Measurements from ENCODE around the gene TSPAN31. TPM values are rescaled to one million over a fixed set of nuclear protein-coding genes. Genes with fewer than 3 reads are reported as not detected.

The TSPAN31 gene
- polyA plus RNA-seq, 3 donors from 2014 or later = 62.1 to 103 (median 72.6) TPM

GRCh38 chr12:57735198-57735855 is 9.5 kb upstream of the TSPAN31 start:
- peak overlapping the region in 4 of 6 donors; percentile 66 to 78 (median 71) for H3K27ac Mint-ChIP-seq
- peaks cover 10 to 37% (median 22%) of the 10 kb centered on the region in 3 donors for H3K36me3 Mint-ChIP-seq
- H3K4me1 Mint-ChIP-seq = peaks cover 24 to 31% of the 10 kb centered on the region in 2 donors
- H3K27me3 Mint-ChIP-seq (ENCODE audit: low read depth in 3 of 3) = peaks cover 0 to 5% (median 0%) of the 10 kb centered on the region in 3 donors
- no peak for DNase-seq
- H3K9me3 Mint-ChIP-seq = no peaks in the 10 kb centered on the region
- no peak overlapping the region for H3K4me3 Mint-ChIP-seq

DNA sequence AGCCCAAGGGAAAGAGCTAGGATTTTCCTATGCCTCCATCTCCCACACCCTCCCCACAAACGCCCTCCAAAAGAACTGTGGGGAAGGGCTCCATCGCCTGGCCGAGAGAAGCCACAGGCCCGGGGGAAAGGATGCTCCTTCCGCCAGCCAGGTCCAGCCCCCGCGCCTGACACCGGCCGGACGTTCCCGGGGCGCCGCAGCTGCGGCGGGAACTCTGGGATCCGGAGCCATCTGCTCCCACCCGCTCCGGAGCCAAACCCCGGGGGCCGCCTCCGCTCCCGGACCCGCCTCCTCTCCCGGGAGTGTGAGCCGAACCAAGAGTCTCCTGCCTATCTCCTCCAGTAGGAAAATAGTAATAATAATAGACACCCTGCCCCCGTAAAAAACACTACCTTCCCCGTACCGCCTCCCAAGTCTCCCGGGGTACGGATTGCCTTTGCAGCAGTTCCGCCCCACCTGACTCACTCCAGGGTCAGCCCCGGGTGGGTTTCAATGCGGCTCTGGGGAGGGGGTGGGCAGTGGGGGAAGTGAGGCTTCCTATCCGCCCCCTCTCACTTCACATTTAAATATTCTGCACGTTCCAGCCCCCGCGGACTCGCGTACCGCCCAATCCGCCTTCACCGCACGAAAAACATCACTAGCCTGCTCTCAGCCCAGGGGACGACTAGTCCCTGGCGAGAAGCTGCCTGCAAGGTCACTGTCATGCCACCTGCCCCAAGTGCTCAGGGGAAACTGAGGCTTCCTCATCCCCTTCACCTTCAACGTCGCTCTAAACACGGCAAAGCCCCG is 8.7 kb upstream of the TSPAN31 start:
- DNase-seq = no peak
- H3K27me3 Mint-ChIP-seq (ENCODE audit: low read depth in 3 of 3) = peaks cover 6 to 10% (median 7%) of the 10 kb centered on the region in 3 donors
- peak overlapping the region in 5 of 6 donors; percentile 10 to 79 (median 56) for H3K27ac Mint-ChIP-seq
- H3K4me3 Mint-ChIP-seq = no peak overlapping the region
- H3K36me3 Mint-ChIP-seq = peaks cover 8 to 31% (median 20%) of the 10 kb centered on the region in 3 donors
- H3K4me1 Mint-ChIP-seq = peaks cover 31 to 39% of the 10 kb centered on the region in 2 donors
- no peaks in the 10 kb centered on the region for H3K9me3 Mint-ChIP-seq

DNA sequence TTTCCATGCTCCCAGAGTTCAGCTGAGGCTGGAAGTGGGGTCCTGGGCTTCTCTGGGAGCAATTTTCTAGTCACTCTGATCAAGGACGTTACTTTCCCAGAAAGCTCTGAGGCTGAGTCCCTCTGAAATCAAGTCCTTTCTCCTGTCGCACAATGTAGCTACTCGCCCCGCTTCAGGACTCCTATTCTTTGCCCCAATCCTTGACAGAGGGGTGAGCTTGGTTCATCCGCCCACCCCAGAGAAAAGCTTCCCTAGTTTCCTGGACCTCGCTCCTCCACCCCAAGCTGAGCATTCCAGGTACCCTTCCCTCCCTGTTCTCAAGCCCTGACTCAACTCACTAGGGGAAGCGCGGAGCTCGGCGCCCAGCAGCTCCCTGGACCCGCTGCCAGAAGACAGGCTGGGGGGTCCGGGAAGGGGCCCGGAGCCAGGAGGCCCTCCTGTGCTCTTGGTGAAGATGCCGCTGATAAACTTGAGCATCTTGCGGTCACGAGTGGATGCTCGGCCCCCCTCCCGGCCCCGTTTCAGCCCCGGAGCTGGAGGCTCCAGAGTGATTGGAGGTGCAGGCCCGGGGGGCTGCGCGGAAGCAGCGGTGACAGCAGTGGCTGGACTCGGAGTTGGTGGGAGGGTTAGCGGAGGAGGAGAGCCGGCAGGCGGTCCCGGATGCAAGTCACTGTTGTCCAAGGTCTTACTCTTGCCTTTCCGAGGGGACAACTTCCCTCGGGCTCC is 7.9 kb upstream of the TSPAN31 start:
- Mint-ChIP-seq H3K9me3 (no peaks in the 10 kb centered on the region), H3K4me3 (no peak overlapping the region), H3K27me3 (ENCODE audit: low read depth in 3 of 3) (peaks cover 10 to 12% (median 11%) of the 10 kb centered on the region in 3 donors), H3K4me1 (peaks cover 38 to 47% of the 10 kb centered on the region in 2 donors), H3K27ac (peak overlapping the region in 3 of 6 donors; percentile 10 to 64 (median 56)), H3K36me3 (peaks cover 4 to 23% (median 15%) of the 10 kb centered on the region in 3 donors)
- DNase-seq = no peak

DNA sequence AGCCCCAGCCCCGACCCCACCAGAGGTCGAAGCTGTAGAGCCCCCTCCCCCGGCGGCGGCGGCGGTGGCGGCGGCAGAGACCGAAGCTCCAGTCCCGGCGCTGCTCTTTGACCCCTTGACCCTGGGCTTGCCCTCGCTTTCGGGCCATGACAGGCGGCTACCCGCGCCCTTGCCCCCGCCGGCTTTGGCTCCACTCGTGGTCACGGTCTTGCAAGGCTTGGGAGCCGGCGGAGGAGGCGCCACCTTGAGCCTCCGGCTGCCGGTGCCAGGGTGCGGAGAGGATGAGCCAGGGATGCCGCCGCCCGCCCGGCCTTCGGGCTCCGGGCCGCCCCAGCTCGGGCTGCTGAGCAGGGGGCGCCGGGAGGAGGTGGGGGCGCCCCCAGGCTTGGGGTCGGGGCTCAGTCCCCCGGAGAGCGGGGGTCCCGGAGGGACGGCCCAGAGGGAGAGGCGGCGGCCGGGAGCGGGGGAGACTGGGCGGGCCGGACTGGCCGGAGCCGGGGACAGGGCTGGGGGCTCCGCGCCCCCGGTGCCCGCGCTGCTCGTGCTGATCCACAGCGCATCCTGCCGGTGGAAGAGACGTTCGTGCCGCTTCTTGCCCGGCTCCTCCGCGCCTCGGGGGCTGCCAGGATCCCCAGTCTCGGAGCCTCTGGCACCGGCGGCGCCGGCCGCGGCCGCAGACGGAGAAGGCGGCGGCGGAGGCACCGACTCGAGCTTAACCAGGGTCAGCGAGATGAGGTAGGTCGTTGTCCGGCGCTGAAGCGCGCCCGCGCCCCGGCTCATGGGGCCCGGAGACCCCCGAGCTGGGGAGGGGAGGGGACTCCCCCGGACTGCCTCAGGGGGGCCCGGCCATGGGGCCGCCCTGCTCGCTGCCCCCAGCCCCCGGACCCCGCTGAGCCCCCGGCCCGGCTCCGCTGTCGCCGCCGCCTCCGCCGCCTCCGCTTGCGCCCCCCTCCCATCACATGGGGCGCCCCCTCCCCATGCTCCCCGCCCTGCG is 7.1 kb upstream of the TSPAN31 start:
- H3K4me3 Mint-ChIP-seq = no peak overlapping the region
- peaks cover 47 to 55% of the 10 kb centered on the region in 2 donors for H3K4me1 Mint-ChIP-seq
- DNase-seq = no peak
- peaks cover 4 to 14% (median 12%) of the 10 kb centered on the region in 3 donors for H3K36me3 Mint-ChIP-seq
- no peak overlapping the region for H3K27ac Mint-ChIP-seq
- no peaks in the 10 kb centered on the region for H3K9me3 Mint-ChIP-seq
- peaks cover 11 to 16% (median 14%) of the 10 kb centered on the region in 3 donors for H3K27me3 Mint-ChIP-seq (ENCODE audit: low read depth in 3 of 3)

DNA sequence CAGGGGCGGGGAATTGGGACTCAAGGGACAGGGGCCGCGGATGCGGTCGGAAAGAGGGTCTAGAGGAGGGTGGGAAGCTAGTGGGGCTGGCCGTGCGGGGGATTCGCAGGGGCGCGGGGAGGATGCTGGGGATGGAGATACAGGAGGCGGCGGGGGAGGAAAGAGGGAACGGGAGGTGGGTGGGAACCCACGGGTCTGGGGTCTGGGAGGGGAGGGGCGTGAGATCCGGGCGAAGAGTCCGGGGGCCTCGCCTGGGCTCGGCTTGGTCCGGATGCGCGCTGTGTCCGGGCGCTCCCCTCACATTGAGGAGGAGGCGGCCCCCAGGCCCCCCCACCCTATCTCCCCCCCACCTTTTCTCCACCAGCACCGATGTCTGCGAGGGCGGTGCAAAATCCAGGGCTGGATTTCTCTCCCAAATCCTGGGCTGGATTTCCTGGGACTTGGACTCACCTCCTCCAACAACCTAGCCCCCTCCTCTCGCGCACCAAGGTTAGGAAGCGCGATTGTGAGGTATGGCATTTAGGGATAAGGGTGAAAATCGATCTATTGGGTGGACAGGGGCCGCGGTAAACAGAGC is 6.1 kb upstream of the TSPAN31 start, which contains the start of gene AGAP2:
Gene AGAP2 (minus strand): TSS at position 82 of the 577 bp plus-strand sequence. CDS start 496 bp downstream, outside the sequence.
- H3K4me1 Mint-ChIP-seq = peaks cover 49 to 58% of the 10 kb centered on the region in 2 donors

DNA sequence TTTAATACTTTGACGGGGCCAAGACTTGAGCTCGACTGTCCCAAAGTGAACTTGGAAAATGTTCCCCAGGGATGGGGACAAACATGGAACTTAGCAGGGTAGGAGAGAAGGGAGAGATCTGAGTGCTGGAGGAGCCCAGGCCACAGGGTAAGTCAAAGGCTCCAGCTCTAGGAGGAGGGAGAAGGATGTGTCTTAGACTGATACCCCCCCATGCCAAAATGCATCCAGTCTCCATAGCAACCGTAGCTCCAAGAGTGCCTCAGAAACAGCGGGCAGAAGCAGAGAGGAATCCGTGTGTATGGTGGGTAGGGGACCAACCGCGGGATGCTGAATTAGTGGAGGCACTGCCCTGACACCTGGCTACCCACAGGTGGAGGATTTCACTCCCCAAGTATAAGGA is 5.5 kb upstream of the TSPAN31 start:
- peak overlapping the region; percentile 30 to 74 (median 68) for H3K4me3 Mint-ChIP-seq
- peaks cover 4 to 12% (median 6%) of the 10 kb centered on the region in 3 donors for H3K36me3 Mint-ChIP-seq
- H3K4me1 Mint-ChIP-seq = peaks cover 56 to 64% of the 10 kb centered on the region in 2 donors
- no peaks in the 10 kb centered on the region for H3K9me3 Mint-ChIP-seq
- DNase-seq = no peak
- peaks cover 12 to 21% (median 17%) of the 10 kb centered on the region in 3 donors for H3K27me3 Mint-ChIP-seq (ENCODE audit: low read depth in 3 of 3)
- peak overlapping the region; percentile 76 to 96 (median 85) for H3K27ac Mint-ChIP-seq

More for the DNA sequence above, 6.1 kb upstream of the TSPAN31 start, which contains the start of gene AGAP2:
- Mint-ChIP-seq H3K36me3 (peaks cover 4 to 12% (median 7%) of the 10 kb centered on the region in 3 donors), H3K27me3 (ENCODE audit: low read depth in 3 of 3) (peaks cover 11 to 16% (median 14%) of the 10 kb centered on the region in 3 donors), H3K4me3 (peak within 1 kb of the TSS; percentile 30 to 74 (median 68)), H3K9me3 (no peaks in the 10 kb centered on the region), H3K27ac (peak within 1 kb of the TSS; percentile 76 to 96 (median 85))
- no peak for DNase-seq

DNA sequence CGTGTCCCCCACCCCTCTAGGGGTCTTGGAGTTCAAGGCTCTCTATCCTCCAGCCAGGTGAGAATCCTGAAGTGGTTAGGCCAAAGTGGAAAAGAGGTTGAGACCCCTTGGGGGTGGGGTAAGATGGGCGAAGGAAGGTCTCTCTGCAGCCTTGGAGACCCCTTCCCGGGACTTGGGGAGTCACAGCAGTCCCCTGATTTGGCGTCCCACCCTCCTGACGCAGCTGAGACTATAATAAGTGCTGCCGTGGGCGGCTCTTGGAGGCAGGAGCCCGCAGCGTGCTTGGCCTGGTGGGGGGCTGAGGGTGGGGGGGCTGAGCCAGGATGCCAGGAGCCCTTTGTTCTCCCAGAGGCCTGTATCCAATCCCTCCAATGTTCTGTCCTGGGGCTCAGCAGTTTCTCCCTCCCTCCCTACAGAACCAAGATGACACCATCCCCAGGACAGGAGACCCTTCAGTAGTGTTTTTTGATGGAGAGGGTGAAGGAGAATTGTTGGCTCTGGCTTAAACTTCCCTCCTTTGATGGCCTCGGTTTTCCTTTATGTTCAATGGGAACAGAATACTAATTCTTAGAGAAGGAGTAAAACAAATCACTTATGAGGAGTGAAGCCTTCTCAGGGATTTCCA is 4.8 kb upstream of the TSPAN31 start:
- H3K4me3 Mint-ChIP-seq = peak overlapping the region; percentile 62 to 95 (median 74)
- H3K36me3 Mint-ChIP-seq = peaks cover under 1 to 5% (median 2%) of the 10 kb centered on the region in 3 donors
- peaks cover 13 to 27% (median 23%) of the 10 kb centered on the region in 3 donors for H3K27me3 Mint-ChIP-seq (ENCODE audit: low read depth in 3 of 3)
- H3K27ac Mint-ChIP-seq = peak overlapping the region; percentile 94 to 99 (median 98)
- H3K9me3 Mint-ChIP-seq = no peaks in the 10 kb centered on the region
- peaks cover 57 to 64% of the 10 kb centered on the region in 2 donors for H3K4me1 Mint-ChIP-seq
- no peak for DNase-seq

- H3K4me1 Mint-ChIP-seq = peaks cover 63 to 68% of the 10 kb centered on the region in 2 donors
- peaks cover 0 to 5% (median 0%) of the 10 kb centered on the region in 3 donors for H3K36me3 Mint-ChIP-seq
- H3K4me3 Mint-ChIP-seq = peak overlapping the region; percentile 86 to 96 (median 89)
- peak overlapping the region; percentile 94 to 99 (median 98) for H3K27ac Mint-ChIP-seq
- DNase-seq = peak; percentile 88
- H3K9me3 Mint-ChIP-seq = no peaks in the 10 kb centered on the region
- H3K27me3 Mint-ChIP-seq (ENCODE audit: low read depth in 3 of 3) = peaks cover 13 to 28% (median 27%) of the 10 kb centered on the region in 3 donors
These were observed 4.0 kb upstream of the TSPAN31 start for GRCh38 chr12:57740656-57741412.

DNA sequence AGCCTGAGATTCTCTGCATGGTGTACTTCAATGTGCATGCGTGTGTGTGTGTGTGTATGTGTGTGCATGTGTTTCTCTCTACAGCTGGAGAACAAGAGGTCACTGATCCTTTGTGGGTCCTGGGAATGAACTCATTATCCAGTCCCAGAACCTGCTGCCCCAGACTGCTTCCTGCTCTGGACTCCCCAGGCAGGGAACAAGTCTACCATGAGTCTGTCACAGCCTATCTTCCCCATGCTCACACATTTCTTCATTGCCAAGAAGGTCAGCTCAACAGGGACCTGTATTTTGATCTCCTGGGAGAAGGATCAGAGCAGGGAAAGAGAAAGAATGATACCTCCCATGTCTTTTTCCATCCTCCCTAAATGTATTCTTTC is 3.4 kb upstream of the TSPAN31 start:
- peaks cover 0 to 5% (median 0%) of the 10 kb centered on the region in 3 donors for H3K36me3 Mint-ChIP-seq
- peak overlapping the region; percentile 86 to 96 (median 89) for H3K4me3 Mint-ChIP-seq
- no peaks in the 10 kb centered on the region for H3K9me3 Mint-ChIP-seq
- H3K4me1 Mint-ChIP-seq = peaks cover 68 to 71% of the 10 kb centered on the region in 2 donors
- peaks cover 12 to 28% (median 27%) of the 10 kb centered on the region in 3 donors for H3K27me3 Mint-ChIP-seq (ENCODE audit: low read depth in 3 of 3)
- H3K27ac Mint-ChIP-seq = peak overlapping the region; percentile 94 to 99 (median 98)
- no peak for DNase-seq

DNA sequence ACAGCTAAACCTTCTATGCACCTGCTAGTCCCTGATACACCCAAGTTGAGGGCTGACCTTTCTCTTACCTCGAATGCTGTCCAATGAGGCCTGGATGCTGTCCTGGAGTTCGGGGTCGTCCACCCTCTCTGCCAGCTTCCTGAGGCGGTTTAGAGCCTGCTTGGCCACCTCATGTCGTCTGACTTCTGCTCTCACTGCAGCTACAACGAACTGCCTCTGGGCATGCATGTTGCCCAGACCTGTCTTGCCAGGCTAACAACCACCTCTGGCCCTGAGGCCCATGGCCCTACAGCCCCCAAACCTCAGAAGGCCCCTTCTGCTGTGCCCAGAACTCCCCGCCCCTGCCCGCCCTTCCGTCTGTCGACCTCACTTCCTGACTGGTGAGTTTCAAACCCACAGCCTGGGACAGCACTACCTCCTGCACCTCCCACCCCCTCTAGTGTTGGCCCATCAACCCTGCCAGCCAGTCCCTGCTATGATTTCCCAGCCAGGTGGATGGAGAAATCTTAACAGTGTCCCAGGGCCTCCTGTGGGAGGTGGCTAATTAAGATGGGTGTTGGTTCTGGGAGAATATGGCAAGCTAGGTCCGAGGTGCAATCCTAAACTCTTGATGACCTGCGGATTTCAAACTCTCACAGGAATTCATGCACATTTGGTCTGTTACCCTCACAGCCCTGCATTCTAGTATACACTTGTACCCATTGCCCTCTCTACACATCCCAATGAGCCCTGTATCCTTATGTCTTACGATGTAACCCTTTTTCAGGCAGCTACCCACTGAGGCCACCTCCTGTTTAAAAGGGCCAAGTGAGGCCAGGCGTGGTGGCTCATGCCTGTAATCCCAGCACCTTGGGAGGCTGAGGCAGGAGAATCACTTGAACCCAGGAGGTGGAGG is 2.7 kb upstream of the TSPAN31 start:
- Mint-ChIP-seq H3K27me3 (ENCODE audit: low read depth in 3 of 3) (peaks cover 8 to 28% (median 27%) of the 10 kb centered on the region in 3 donors), H3K9me3 (no peaks in the 10 kb centered on the region), H3K4me3 (peak overlapping the region; percentile 86 to 96 (median 89)), H3K36me3 (peaks cover 0 to 6% (median under 1%) of the 10 kb centered on the region in 3 donors), H3K27ac (peak overlapping the region; percentile 94 to 99 (median 98)), H3K4me1 (peaks cover 66 to 73% of the 10 kb centered on the region in 2 donors)
- DNase-seq = peak; percentile 82 to 83 (median 82)

Data from immature natural killer cell (primary cell).